WTC11 (cell line): ENCODE data around the gene BRPF1. TPM values are rescaled to one million over a fixed set of nuclear protein-coding genes. Genes with fewer than 3 reads are reported as not detected.

Experiments
- ATAC-seq: fragments of 200-7000 bp; cut with Tn5 transposase; 2 replicates; pipeline ENCODE4 v1.10.0; 2021; ENCODE audit warnings: mild to moderate bottlenecking, moderate library complexity
- CTCF ChIA-PET: fragments of 300-600 bp; sonication (Branson Sonifier 250); formaldehyde crosslinking; loops from one replicate; lab custom pipeline; 2021; ENCODE audit warnings: antibody characterized with exemption; lab: Charles Lee
- POLR2A ChIA-PET: fragments of 350-600 bp; sonication (Branson Sonifier 250); formaldehyde crosslinking; loops from one replicate; lab custom pipeline; 2021; ENCODE audit warnings: antibody characterized with exemption; lab: Charles Lee
- DNase-seq: peaks from one replicate; pipeline ENCODE4 v3.0.0; 2021; ENCODE audit warnings: low spot score
- H3K27ac Mint-ChIP-seq: 2 replicates; pipeline ENCODE4 v1.8.0; 2021; ENCODE audit warnings: mixed read lengths
- H3K27me3 Mint-ChIP-seq: 2 replicates; pipeline ENCODE4 v1.8.0; 2021; ENCODE audit warnings: low read depth, mild to moderate bottlenecking, moderate library complexity, mixed read lengths
- H3K36me3 Mint-ChIP-seq: 2 replicates; pipeline ENCODE4 v1.8.0; 2021; ENCODE audit warnings: mixed read lengths
- H3K4me1 Mint-ChIP-seq: 2 replicates; pipeline ENCODE4 v1.8.0; 2022; ENCODE audit warnings: mixed read lengths
- H3K4me3 Mint-ChIP-seq: 2 replicates; pipeline ENCODE4 v1.8.0; 2021; ENCODE audit warnings: mild to moderate bottlenecking, moderate library complexity, mixed read lengths
- H3K9me3 Mint-ChIP-seq: 2 replicates; pipeline ENCODE4 v1.8.0; 2021; ENCODE audit warnings: mixed read lengths
- ARID4B ChIP-seq: sonication (generic); formaldehyde crosslinking; IDR thresholded peaks from 2 replicates; pipeline ENCODE4 v1.8.0; 2023; ENCODE audit warnings: missing genetic modification reagents, mild to moderate bottlenecking, borderline replicate concordance
- ATF3 ChIP-seq: sonication (generic); formaldehyde crosslinking; conservative IDR thresholded peaks from 2 replicates; pipeline ENCODE4 v1.8.1; 2022; ENCODE audit warnings: mild to moderate bottlenecking, missing genetic modification reagents
- CTCF ChIP-seq: fragments of 200-600 bp; IDR thresholded peaks from 2 replicates; pipeline ENCODE4 v1.8.0; 2022; ENCODE audit warnings: antibody characterized with exemption
- ELF4 ChIP-seq: sonication (generic); formaldehyde crosslinking; IDR thresholded peaks from 2 replicates; pipeline ENCODE4 v1.8.1; 2022; ENCODE audit warnings: low read depth, mild to moderate bottlenecking, moderate library complexity, missing genetic modification reagents
- EMX1 ChIP-seq: fragments of 250-450 bp; sonication (Bioruptor Pico); IDR thresholded peaks from 2 replicates; pipeline ENCODE4 v1.8.0; 2021; ENCODE audit warnings: mild to moderate bottlenecking
- ETV6 ChIP-seq: sonication (generic); formaldehyde crosslinking; IDR thresholded peaks from 2 replicates; pipeline ENCODE4 v1.8.1; 2022; ENCODE audit warnings: mild to moderate bottlenecking, missing genetic modification reagents
- FOXJ3 ChIP-seq: sonication (generic); formaldehyde crosslinking; IDR thresholded peaks from 2 replicates; pipeline ENCODE4 v1.9.0; 2021; ENCODE audit warnings: missing genetic modification reagents, mild to moderate bottlenecking, borderline replicate concordance
- IRF2 ChIP-seq: sonication (generic); formaldehyde crosslinking; IDR thresholded peaks from 2 replicates; pipeline ENCODE4 v1.8.0; 2022; ENCODE audit warnings: low read depth, missing genetic modification reagents, borderline replicate concordance
- JUN ChIP-seq: sonication (generic); formaldehyde crosslinking; IDR thresholded peaks from 2 replicates; pipeline ENCODE4 v1.8.0; 2023; ENCODE audit warnings: mild to moderate bottlenecking, missing genetic modification reagents
- MYBL2 ChIP-seq: sonication (generic); formaldehyde crosslinking; IDR thresholded peaks from 2 replicates; pipeline ENCODE4 v1.8.1; 2023; ENCODE audit warnings: mild to moderate bottlenecking, moderate library complexity, missing genetic modification reagents
- NFATC4 ChIP-seq: fragments of 250-450 bp; sonication (Bioruptor Pico); IDR thresholded peaks from 2 replicates; pipeline ENCODE4 v1.9.0; 2021; ENCODE audit warnings: mild to moderate bottlenecking
- NFE2L1 ChIP-seq: sonication (generic); formaldehyde crosslinking; IDR thresholded peaks from 2 replicates; pipeline ENCODE4 v1.8.1; 2023; ENCODE audit warnings: missing genetic modification reagents
- NFYB ChIP-seq: sonication (generic); formaldehyde crosslinking; conservative IDR thresholded peaks from 2 replicates; pipeline ENCODE4 v1.8.0; 2022; ENCODE audit warnings: low read depth, missing genetic modification reagents
- NR2C2 ChIP-seq: sonication (generic); formaldehyde crosslinking; IDR thresholded peaks from 2 replicates; pipeline ENCODE4 v1.8.0; 2022; ENCODE audit warnings: mild to moderate bottlenecking, missing genetic modification reagents
- PRDM15 ChIP-seq: sonication (generic); formaldehyde crosslinking; IDR thresholded peaks from 2 replicates; pipeline ENCODE4 v1.8.0; 2022; ENCODE audit warnings: missing genetic modification reagents
- RELA ChIP-seq: sonication (generic); formaldehyde crosslinking; IDR thresholded peaks from 2 replicates; pipeline ENCODE4 v1.8.1; 2022; ENCODE audit warnings: missing genetic modification reagents, mild to moderate bottlenecking, borderline replicate concordance
- STAT6 ChIP-seq: sonication (generic); formaldehyde crosslinking; conservative IDR thresholded peaks from 2 replicates; pipeline ENCODE4 v1.8.1; 2023; ENCODE audit warnings: mild to moderate bottlenecking, low read depth, missing genetic modification reagents, moderate library complexity
- ZNF232 ChIP-seq: sonication (generic); formaldehyde crosslinking; IDR thresholded peaks from 2 replicates; pipeline ENCODE4 v1.8.0; 2022; ENCODE audit warnings: mild to moderate bottlenecking, missing genetic modification reagents
- ZNF263 ChIP-seq: sonication (generic); formaldehyde crosslinking; IDR thresholded peaks from 2 replicates; pipeline ENCODE4 v1.8.1; 2022; ENCODE audit warnings: low read depth, mild to moderate bottlenecking, moderate library complexity, missing genetic modification reagents
- ZNF416 ChIP-seq: fragments of 250-450 bp; sonication (Bioruptor Pico); IDR thresholded peaks from 2 replicates; pipeline ENCODE4 v1.9.0; 2021; ENCODE audit warnings: mild to moderate bottlenecking, inconsistent platforms
- ZNF671 ChIP-seq: fragments of 250-450 bp; sonication (Bioruptor Pico); IDR thresholded peaks from 2 replicates; pipeline ENCODE4 v1.8.0; 2021; ENCODE audit warnings: mild to moderate bottlenecking
- total RNA-seq: library from RNA; stranded (reverse); gene quantifications from 3 replicates; pipeline ENCODE4 v1.2.3, GENCODE V29; 2021

BRPF1 gene
- total RNA-seq, 1 experiment from 2014 or later: 22.8 TPM

- no peak for TF ChIP-seq STAT6 (CRISPR knock-in tag)
- TF ChIP-seq PRDM15 (CRISPR knock-in tag): no peak
- TF ChIP-seq IRF2: no peak
- no peak for TF ChIP-seq ATF3 (CRISPR knock-in tag)
- no peak for TF ChIP-seq ELF4
- no peak for TF ChIP-seq RELA (CRISPR knock-in tag)
Observed at GRCh38 chr3:9701006-9701405, 30.5 kb upstream of the BRPF1 start (continued).

- ChIA-PET CTCF (no interaction called here), POLR2A (no interaction called here)
- Mint-ChIP-seq H3K4me3 (no peak overlapping the region), H3K27me3 (peaks cover 27% of the 10 kb centered on the region), H3K27ac (no peak overlapping the region), H3K36me3 (no peaks in the 10 kb centered on the region), H3K9me3 (no peaks in the 10 kb centered on the region), H3K4me1 (no peaks in the 10 kb centered on the region)
- TF ChIP-seq ZNF232 (CRISPR knock-in tag) (no peak), ZNF416 (CRISPR knock-in tag) (no peak), ATF3 (CRISPR knock-in tag) (no peak), ZNF263 (CRISPR knock-in tag) (no peak), JUN (CRISPR knock-in tag) (no peak), NFATC4 (CRISPR knock-in tag) (no peak), NFE2L1 (CRISPR knock-in tag) (no peak), ETV6 (CRISPR knock-in tag) (no peak), NFYB (CRISPR knock-in tag) (no peak), MYBL2 (CRISPR knock-in tag) (no peak), FOXJ3 (no peak), NR2C2 (CRISPR knock-in tag) (no peak), CTCF (no peak), EMX1 (CRISPR knock-in tag) (no peak), ARID4B (CRISPR knock-in tag) (no peak), ZNF671 (CRISPR knock-in tag) (no peak)
- DNase-seq (no peak), ATAC-seq (no peak)
Observed at GRCh38 chr3:9701711-9702110, 29.8 kb upstream of the BRPF1 start.
